MM.1S (cell line): Measurements from ENCODE around the gene PLSCR1.

Experiments used
- DNase-seq: peaks from one replicate; pipeline ENCODE4 v3.0.0-alpha.2; 2015
- H2AFZ ChIP-seq: fragments of 300-600 bp; sonication (generic); 2 replicates; pipeline ENCODE4 v1.6.0; 2016; ENCODE audit warnings: antibody characterized with exemption, low read length
- H3F3A ChIP-seq: fragments of 300-600 bp; sonication (generic); 2 replicates; pipeline ENCODE4 v1.6.1; 2016; ENCODE audit warnings: mild to moderate bottlenecking, antibody characterized with exemption, low read length, moderate library complexity, mixed read lengths; ENCODE audit not compliant: insufficient read depth
- H3K27ac ChIP-seq: fragments of 300-600 bp; sonication (generic); 2 replicates; pipeline ENCODE4 v1.5.1; 2016; ENCODE audit warnings: mild to moderate bottlenecking, low read length
- H3K27me3 ChIP-seq: fragments of 300-600 bp; sonication (generic); replicated peaks from 2 replicates; pipeline ENCODE4 v1.6.0; 2016; ENCODE audit warnings: low read length; ENCODE audit not compliant: insufficient read depth
- H3K36me3 ChIP-seq: fragments of 300-600 bp; sonication (generic); replicated peaks from 2 replicates; pipeline ENCODE4 v1.6.1; 2016; ENCODE audit warnings: mild to moderate bottlenecking, low read length, mixed read lengths; ENCODE audit not compliant: insufficient read depth
- H3K4me1 ChIP-seq: fragments of 300-600 bp; sonication (generic); 2 replicates; pipeline ENCODE4 v1.6.1; 2016; ENCODE audit warnings: low read length, mixed read lengths
- H3K4me2 ChIP-seq: fragments of 300-600 bp; sonication (generic); 2 replicates; pipeline ENCODE4 v1.6.0; 2016; ENCODE audit warnings: low read depth, low read length
- H3K4me3 ChIP-seq: fragments of 300-600 bp; sonication (generic); 2 replicates; pipeline ENCODE4 v1.5.1; 2016; ENCODE audit warnings: low read length, mixed read lengths
- H3K79me2 ChIP-seq: fragments of 300-600 bp; sonication (generic); 2 replicates; pipeline ENCODE4 v1.6.1; 2016; ENCODE audit warnings: mixed run types, low read length, mixed read lengths
- H3K9ac ChIP-seq: fragments of 300-600 bp; sonication (generic); 2 replicates; pipeline ENCODE4 v1.6.1; 2016; ENCODE audit warnings: low read length, mixed read lengths
- H3K9me2 ChIP-seq: fragments of 300-600 bp; sonication (generic); replicated peaks from 2 replicates; pipeline ENCODE4 v1.6.1; 2016; ENCODE audit warnings: mild to moderate bottlenecking, low read length, mixed read lengths; ENCODE audit not compliant: insufficient read depth
- H3K9me3 ChIP-seq: fragments of 300-600 bp; sonication (generic); replicated peaks from 2 replicates; pipeline ENCODE4 v1.6.1; 2016; ENCODE audit warnings: mild to moderate bottlenecking, low read length, mixed read lengths; ENCODE audit not compliant: insufficient read depth
- H4K20me1 ChIP-seq: fragments of 300-600 bp; sonication (generic); 2 replicates; pipeline ENCODE4 v1.6.1; 2016; ENCODE audit warnings: mild to moderate bottlenecking, low read length, moderate library complexity, mixed read lengths; ENCODE audit not compliant: insufficient read depth
- EZH2 ChIP-seq: fragments of 300-600 bp; sonication (generic); optimal IDR thresholded peaks from 2 replicates; pipeline ENCODE3; 2017; ENCODE audit warnings: low read depth, mild to moderate bottlenecking, antibody characterized with exemption, low read length, mixed read lengths
- EZH2phosphoT487 ChIP-seq: fragments of 300-600 bp; sonication (generic); IDR thresholded peaks from 2 replicates; pipeline ENCODE4 v1.6.1; 2018; ENCODE audit warnings: antibody characterized with exemption, low read length
- TF ChIP-seq, protein P1 (sequence below): fragments of 300-600 bp; sonication (generic); IDR thresholded peaks from 2 replicates; pipeline ENCODE4 v1.5.1; 2016; ENCODE audit warnings: antibody characterized with exemption, low read length, mixed read lengths

Gene PLSCR1

DNA sequence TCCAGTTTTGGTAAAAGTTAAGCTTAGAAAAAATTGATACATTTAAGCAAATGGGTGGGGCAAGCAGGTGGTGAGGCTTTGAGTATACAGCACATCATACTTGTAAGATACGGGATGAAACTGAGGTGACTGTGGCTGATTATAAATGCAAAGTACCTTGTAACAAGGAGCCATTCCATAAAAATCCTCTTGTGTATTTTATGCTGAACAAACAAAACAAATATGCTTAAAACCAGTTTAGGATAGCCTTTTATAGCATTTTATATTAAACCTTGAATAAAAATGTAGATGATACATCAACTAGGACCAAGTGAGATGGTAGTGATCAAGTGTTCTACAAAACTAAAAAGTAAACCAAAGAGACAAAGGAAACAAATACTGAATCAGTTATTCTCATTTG is 3.4 kb downstream of the PLSCR1 start:
- Histone ChIP-seq H3K4me3 (no peak overlapping the region), H2AFZ (no peak overlapping the region), H3K36me3 (0 out of 2 replicates have a peak, but pooled peaks cover 3% of the 10 kb centered on the region), H3K79me2 (peaks cover 67% of the 10 kb centered on the region), H3K9me3 (no peaks in the 10 kb centered on the region), H3F3A (peaks cover 24% of the 10 kb centered on the region), H3K4me1 (peaks cover 39% of the 10 kb centered on the region), H4K20me1 (no peaks in the 10 kb centered on the region), H3K27me3 (no peaks in the 10 kb centered on the region), H3K9me2 (no peaks in the 10 kb centered on the region), H3K9ac (no peak overlapping the region), H3K27ac (peak overlapping the region; percentile 34; the same call in 1 of the 2 replicates), H3K4me2 (peak overlapping the region; percentile 50)
- no peak for DNase-seq
- TF ChIP-seq, protein P1, sequence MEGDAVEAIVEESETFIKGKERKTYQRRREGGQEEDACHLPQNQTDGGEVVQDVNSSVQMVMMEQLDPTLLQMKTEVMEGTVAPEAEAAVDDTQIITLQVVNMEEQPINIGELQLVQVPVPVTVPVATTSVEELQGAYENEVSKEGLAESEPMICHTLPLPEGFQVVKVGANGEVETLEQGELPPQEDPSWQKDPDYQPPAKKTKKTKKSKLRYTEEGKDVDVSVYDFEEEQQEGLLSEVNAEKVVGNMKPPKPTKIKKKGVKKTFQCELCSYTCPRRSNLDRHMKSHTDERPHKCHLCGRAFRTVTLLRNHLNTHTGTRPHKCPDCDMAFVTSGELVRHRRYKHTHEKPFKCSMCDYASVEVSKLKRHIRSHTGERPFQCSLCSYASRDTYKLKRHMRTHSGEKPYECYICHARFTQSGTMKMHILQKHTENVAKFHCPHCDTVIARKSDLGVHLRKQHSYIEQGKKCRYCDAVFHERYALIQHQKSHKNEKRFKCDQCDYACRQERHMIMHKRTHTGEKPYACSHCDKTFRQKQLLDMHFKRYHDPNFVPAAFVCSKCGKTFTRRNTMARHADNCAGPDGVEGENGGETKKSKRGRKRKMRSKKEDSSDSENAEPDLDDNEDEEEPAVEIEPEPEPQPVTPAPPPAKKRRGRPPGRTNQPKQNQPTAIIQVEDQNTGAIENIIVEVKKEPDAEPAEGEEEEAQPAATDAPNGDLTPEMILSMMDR, result no peak
- TF ChIP-seq EZH2phosphoT487, result no peak
- no peak for TF ChIP-seq EZH2

DNA sequence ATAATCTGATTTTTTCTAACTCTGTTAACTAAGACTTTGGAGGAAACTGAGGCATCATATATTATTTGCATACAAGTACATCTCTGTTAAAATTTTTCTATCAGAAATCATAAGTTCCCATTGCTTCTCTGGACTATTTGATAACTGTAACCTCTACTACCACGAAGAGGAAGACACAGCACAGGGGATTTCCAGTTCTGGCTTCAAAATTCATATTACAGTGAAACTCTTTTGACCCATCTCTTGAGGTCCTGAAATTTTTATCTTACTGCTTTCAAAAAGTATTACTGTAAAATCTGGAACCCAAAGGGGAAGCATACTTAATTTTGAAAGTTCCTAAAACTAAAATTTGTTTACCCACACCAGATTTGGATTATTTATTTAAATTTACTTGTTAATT is 4.2 kb downstream of the PLSCR1 start:
- H3K9me2 ChIP-seq, result no peaks in the 10 kb centered on the region
- H3K36me3 ChIP-seq, result 0 out of 2 replicates have a peak, but pooled peaks cover 3% of the 10 kb centered on the region
- peaks cover 18% of the 10 kb centered on the region; the same call in 1 of the 2 replicates for H3F3A ChIP-seq
- H3K4me2 ChIP-seq, result peak overlapping the region; percentile 50
- H3K27me3 ChIP-seq, result no peaks in the 10 kb centered on the region
- H3K27ac ChIP-seq, result peak overlapping the region; percentile 34; the same call in 1 of the 2 replicates
- TF ChIP-seq EZH2 (no peak), EZH2phosphoT487 (no peak)
- TF ChIP-seq, protein P1, result no peak
- H3K9ac ChIP-seq, result no peak overlapping the region
- no peak overlapping the region for H3K4me3 ChIP-seq
- H3K9me3 ChIP-seq, result no peaks in the 10 kb centered on the region
- H2AFZ ChIP-seq, result no peak overlapping the region
- peaks cover 67% of the 10 kb centered on the region for H3K79me2 ChIP-seq
- peaks cover 34% of the 10 kb centered on the region for H3K4me1 ChIP-seq
- H4K20me1 ChIP-seq, result no peaks in the 10 kb centered on the region
- DNase-seq, result peak; percentile 66

DNA sequence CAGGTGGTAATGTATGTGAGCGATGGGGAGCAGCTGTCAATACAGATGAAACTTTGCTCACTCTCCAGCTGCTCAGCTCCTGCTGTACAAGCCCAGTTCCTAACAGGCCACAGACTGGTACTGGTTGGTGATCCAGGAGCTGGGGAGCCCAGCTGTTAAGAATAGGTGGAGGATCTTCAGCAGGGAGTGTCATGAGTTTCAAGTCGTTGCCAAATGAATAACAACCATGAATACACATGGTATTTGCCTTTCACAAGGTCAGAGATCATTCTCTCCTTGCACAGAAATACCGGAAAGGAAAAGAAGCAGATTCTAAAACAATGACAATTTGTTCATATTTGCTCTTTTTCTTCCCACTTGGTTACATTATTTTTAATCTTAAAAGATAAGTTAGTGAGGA is 5.1 kb downstream of the PLSCR1 start:
- peaks cover 8% of the 10 kb centered on the region; the same call in 1 of the 2 replicates for H3F3A ChIP-seq
- H3K9ac ChIP-seq, result no peak overlapping the region
- no peaks in the 10 kb centered on the region for H3K9me3 ChIP-seq
- no peak overlapping the region for H3K4me3 ChIP-seq
- H3K27me3 ChIP-seq, result no peaks in the 10 kb centered on the region
- TF ChIP-seq EZH2phosphoT487 (no peak), EZH2 (no peak)
- TF ChIP-seq, protein P1, result no peak
- peaks cover 67% of the 10 kb centered on the region for H3K79me2 ChIP-seq
- no peaks in the 10 kb centered on the region for H3K9me2 ChIP-seq
- H3K4me1 ChIP-seq, result peaks cover 34% of the 10 kb centered on the region
- 0 out of 2 replicates have a peak, but pooled peaks cover 3% of the 10 kb centered on the region for H3K36me3 ChIP-seq
- no peak overlapping the region for H2AFZ ChIP-seq
- H4K20me1 ChIP-seq, result no peaks in the 10 kb centered on the region
- H3K4me2 ChIP-seq, result no peak overlapping the region
- no peak for DNase-seq
- no peak overlapping the region for H3K27ac ChIP-seq
